ENCODE results near the gene FNDC3B.

- TF ChIP-seq POLR2A (IDR thresholded peaks at IDR 0.05) (no peak), CTCF (IDR thresholded peaks at IDR 0.05) (no peak)
Measured at GRCh38 chr3:172191629-172192028, 152.3 kb downstream of the FNDC3B start.
